Keratinocyte (primary cell): ENCODE data around the gene ELF5. TPM values are rescaled to one million over a fixed set of nuclear protein-coding genes. Genes with fewer than 3 reads are reported as not detected.

Source experiments
- DNase-seq: peaks from one replicate; pipeline ENCODE4 v3.0.0-alpha.2; 2011; ENCODE audit warnings: low read depth, missing footprints, low spot score
- FAIRE-seq: peaks from 2 replicates; lab custom pipeline; 2011; peaks lifted over from hg19 to GRCh38; lab: Jason Lieb, UNC
- H2AFZ ChIP-seq: 2 replicates; pipeline ENCODE4 v1.6.0; 2012; ENCODE audit warnings: low read length, control low read depth, inconsistent platforms; ENCODE audit not compliant: control insufficient read depth
- H3K27ac ChIP-seq: 2 replicates; pipeline ENCODE4 v1.5.1; 2011; ENCODE audit warnings: low read length; ENCODE audit not compliant: control insufficient read depth, insufficient read depth
- H3K27me3 ChIP-seq: 3 replicates; pipeline ENCODE4 v1.6.0; 2011; ENCODE audit warnings: low read length; ENCODE audit not compliant: control insufficient read depth, insufficient read depth; ENCODE audit errors: extremely low read depth
- H3K36me3 ChIP-seq, 2 experiments: 2 replicates in 1 of 2; 3 replicates in 1 of 2; pipeline ENCODE4 v1.5.1; 2011; ENCODE audit warnings: low read length in 2 of 2, mild to moderate bottlenecking in 1 of 2; ENCODE audit not compliant: control insufficient read depth in 2 of 2, insufficient read depth in 2 of 2; ENCODE audit errors: extremely low read depth in 1 of 2
- H3K4me1 ChIP-seq: 3 replicates; pipeline ENCODE4 v1.5.1; 2011; ENCODE audit warnings: low read length; ENCODE audit not compliant: control insufficient read depth, insufficient read depth; ENCODE audit errors: extremely low read depth
- H3K4me2 ChIP-seq: 3 replicates; pipeline ENCODE4 v1.6.0; 2011; ENCODE audit warnings: low read depth, low read length; ENCODE audit not compliant: control insufficient read depth, insufficient read depth; ENCODE audit errors: extremely low read depth
- H3K4me3 ChIP-seq, 3 experiments: fragments of 200-600 bp in 1 of 3; sonication (generic) in 1 of 3; 2 replicates in 2 of 3; 3 replicates in 1 of 3; pipeline ENCODE4 v1.5.1; 2011 to 2016; ENCODE audit warnings: low read length in 3 of 3, mild to moderate bottlenecking in 3 of 3, control low read depth in 2 of 3, inconsistent platforms in 1 of 3, low read depth in 1 of 3, mixed read lengths in 1 of 3, mixed run types in 1 of 3, moderate library complexity in 1 of 3; ENCODE audit not compliant: control insufficient read depth in 2 of 3, insufficient read depth in 2 of 3; ENCODE audit errors: extremely low read depth in 1 of 3
- H3K79me2 ChIP-seq: 2 replicates; pipeline ENCODE4 v1.6.0; 2012; ENCODE audit warnings: low read length; ENCODE audit not compliant: control insufficient read depth, insufficient read depth
- H3K9ac ChIP-seq: 3 replicates; pipeline ENCODE4 v1.6.0; 2011; ENCODE audit warnings: low read length; ENCODE audit not compliant: control insufficient read depth, insufficient read depth; ENCODE audit errors: extremely low read depth
- H3K9me1 ChIP-seq: 3 replicates; pipeline ENCODE4 v1.6.0; 2011; ENCODE audit warnings: low read length; ENCODE audit not compliant: control insufficient read depth, insufficient read depth; ENCODE audit errors: extremely low read depth
- H3K9me3 ChIP-seq: 2 replicates; pipeline ENCODE4 v1.5.1; 2012; ENCODE audit warnings: low read depth, low read length; ENCODE audit not compliant: control insufficient read depth
- H4K20me1 ChIP-seq: 3 replicates; pipeline ENCODE4 v1.6.0; 2011; ENCODE audit warnings: low read length; ENCODE audit not compliant: control insufficient read depth, insufficient read depth; ENCODE audit errors: extremely low read depth
- CTCF ChIP-seq, 3 experiments: IDR thresholded peaks in 1 of 3; conservative IDR thresholded peaks in 1 of 3; optimal IDR thresholded peaks in 1 of 3; 2 replicates in 2 of 3; 3 replicates in 1 of 3; pipeline versions ENCODE3 to v1.5.1; 2011; ENCODE audit warnings: low read length in 3 of 3, mild to moderate bottlenecking in 3 of 3, moderate library complexity in 2 of 3, control low read depth in 1 of 3, inconsistent platforms in 1 of 3; ENCODE audit not compliant: insufficient read depth in 2 of 3; ENCODE audit errors: extremely low read depth in 1 of 3
- EZH2 ChIP-seq: IDR thresholded peaks from one replicate; pipeline ENCODE4 v1.6.1; 2012; ENCODE audit warnings: inconsistent platforms, mild to moderate bottlenecking, low read length, moderate library complexity
- dilution Hi-C: fragments of 300-500 bp; cut with MboI; formaldehyde crosslinking; loops from one replicate; pipeline ENCODE4 v1.7.0; 2020; ENCODE audit warnings: low sequenced_read_pairs; ENCODE audit not compliant: extremely low pct_ligation_motif_present
- polyA plus RNA-seq, 5 experiments: library from polyadenylated mRNA; depleted of rRNA in 3 of 5; stranded (reverse) in 3 of 5; stranded (forward) in 1 of 5; unstranded in 1 of 5; fragments of >200 nt; gene quantifications; 1 replicate in 1 of 5; 2 replicates in 3 of 5; 3 replicates in 1 of 5; pipeline versions ENCODE4 v1.2.1 to v1.2.3, GENCODE V29; 2011 to 2012; ENCODE audit warnings: missing spikeins in 2 of 5, low read depth in 1 of 5, low replicate concordance in 1 of 5

ELF5 gene
- polyA plus RNA-seq, 1 donor (not counting 4 experiments of a cell fraction or from before 2014, with no cell fraction given) = not detected

GRCh38 chr11:34447044-34447443, 66.5 kb downstream of the ELF5 start:
- H3K4me2 ChIP-seq = no peak overlapping the region
- H3K27ac ChIP-seq = no peak overlapping the region
- peaks cover 8% of the 10 kb centered on the region for H3K79me2 ChIP-seq
- DNase-seq = no peak
- H3K9me1 ChIP-seq = no peaks in the 10 kb centered on the region
- no peak overlapping the region for H3K9ac ChIP-seq
- no peaks in the 10 kb centered on the region for H3K4me1 ChIP-seq
- H3K27me3 ChIP-seq = no peaks in the 10 kb centered on the region
- H3K36me3 ChIP-seq = peaks cover 5 to 10% of the 10 kb centered on the region in 2 experiments
- no peak for FAIRE-seq
- no peak overlapping the region for H3K4me3 ChIP-seq
- TF ChIP-seq EZH2 (no peak), CTCF (optimal IDR thresholded peaks at IDR 0.05 in 1 of 3, IDR thresholded peaks at IDR 0.05 in 1 of 3, conservative IDR thresholded peaks at IDR 0.05 in 1 of 3; ENCODE audit: extremely low read depth in 1 of 3, insufficient read depth in 2 of 3, low read length in 3 of 3) (no peak)
- no peaks in the 10 kb centered on the region for H3K9me3 ChIP-seq
- dilution Hi-C loops = no loop called here
- H2AFZ ChIP-seq = no peak overlapping the region
- no peaks in the 10 kb centered on the region for H4K20me1 ChIP-seq

DNA sequence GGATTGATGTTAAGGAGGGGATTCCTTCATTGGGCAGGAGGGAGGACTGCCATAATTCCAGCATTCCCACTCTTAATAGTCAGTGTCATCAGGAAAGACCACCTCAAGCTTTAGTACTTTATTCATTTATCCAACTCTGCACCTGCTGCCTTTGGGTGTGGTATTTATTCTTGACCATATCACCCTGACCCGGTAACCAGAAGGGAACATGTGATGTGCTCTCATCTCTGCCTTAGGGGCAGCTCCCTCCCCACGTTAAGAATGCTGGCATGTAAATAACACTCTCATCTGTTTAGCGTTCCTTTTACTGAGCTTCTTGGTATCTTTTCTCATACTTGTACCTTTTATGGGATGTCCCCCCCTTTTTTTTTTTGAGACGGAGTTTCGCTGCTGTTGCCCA, 67.2 kb downstream of the ELF5 start:
- peaks cover 8% of the 10 kb centered on the region for H3K79me2 ChIP-seq
- DNase-seq = no peak

More for the DNA sequence above, 67.2 kb downstream of the ELF5 start:
- Histone ChIP-seq H3K4me3 (no peak overlapping the region), H2AFZ (no peak overlapping the region), H3K9me3 (no peaks in the 10 kb centered on the region), H3K4me1 (no peaks in the 10 kb centered on the region), H3K36me3 (peaks cover 5 to 7% of the 10 kb centered on the region in 2 experiments), H3K9ac (no peak overlapping the region), H4K20me1 (no peaks in the 10 kb centered on the region), H3K27me3 (no peaks in the 10 kb centered on the region), H3K4me2 (no peak overlapping the region), H3K27ac (no peak overlapping the region), H3K9me1 (no peaks in the 10 kb centered on the region)
- TF ChIP-seq EZH2 (no peak), CTCF (optimal IDR thresholded peaks at IDR 0.05 in 1 of 3, IDR thresholded peaks at IDR 0.05 in 1 of 3, conservative IDR thresholded peaks at IDR 0.05 in 1 of 3; ENCODE audit: extremely low read depth in 1 of 3, insufficient read depth in 2 of 3, low read length in 3 of 3) (no peak)
- FAIRE-seq = no peak
- dilution Hi-C loops = no loop called here
